Vagina (tissue), 2 donors: ENCODE measurements around the gene DSCAML1.

ENCODE experiments used
- CTCF ChIP-seq, 3 experiments: fragments of 450-650 bp in 2 of 3; fragments of 200-600 bp in 1 of 3; sonication (generic) in 1 of 3; IDR thresholded peaks; one replicate each; pipeline ENCODE4 v1.5.1; 2017 to 2019; ENCODE audit warnings: antibody characterized with exemption in 3 of 3, mild to moderate bottlenecking in 2 of 3, moderate library complexity in 2 of 3
- POLR2A ChIP-seq, 2 donors: fragments of 450-650 bp; IDR thresholded peaks; one replicate each; pipeline ENCODE4 v1.6.1; 2017; ENCODE audit warnings: antibody characterized with exemption in 2 of 2, mild to moderate bottlenecking in 2 of 2, moderate library complexity in 2 of 2

GRCh38 chr11:117550466-117550865, 246.6 kb downstream of the DSCAML1 start:
- TF ChIP-seq CTCF (IDR thresholded peaks at IDR 0.05) (no peak), POLR2A (IDR thresholded peaks at IDR 0.05) (no peak)
